Kidney (tissue), 14 donors: Measurements from ENCODE around the gene TMEM270. TPM values are rescaled to one million over a fixed set of nuclear protein-coding genes. Genes with fewer than 3 reads are reported as not detected.

Source experiments
- DNase-seq, 5 donors: peaks; one replicate each; pipeline ENCODE4 v3.0.0-alpha.2; 2013 to 2020
- FAIRE-seq: peaks from 2 replicates; lab custom pipeline; 2012; peaks lifted over from hg19 to GRCh38; lab: Jason Lieb, UNC
- H3K27ac ChIP-seq, 2 donors: one replicate each; pipeline ENCODE4 v1.7.0; 2013; ENCODE audit warnings: low read depth in 2 of 2, low read length in 2 of 2, inconsistent platforms in 1 of 2
- H3K27me3 ChIP-seq: one replicate; pipeline ENCODE4 v1.7.1; 2013; ENCODE audit warnings: low read length, inconsistent platforms; ENCODE audit not compliant: control insufficient read depth, insufficient read depth
- H3K36me3 ChIP-seq, 3 donors: one replicate each; pipeline versions ENCODE4 v1.7.0 to v1.7.1; 2013; ENCODE audit warnings: low read length in 3 of 3, control low read depth in 1 of 3, inconsistent platforms in 1 of 3; ENCODE audit not compliant: insufficient read depth in 3 of 3, control insufficient read depth in 2 of 3
- H3K4me1 ChIP-seq, 3 donors: one replicate each; pipeline versions ENCODE4 v1.7.0 to v1.7.1; 2013; ENCODE audit warnings: low read length in 3 of 3, inconsistent platforms in 1 of 3, low read depth in 1 of 3; ENCODE audit not compliant: control insufficient read depth in 2 of 3, insufficient read depth in 2 of 3
- H3K4me3 ChIP-seq, 3 donors: one replicate each; pipeline versions ENCODE4 v1.7.0 to v1.8.1; 2013; ENCODE audit warnings: low read length in 3 of 3, control low read depth in 1 of 3, inconsistent platforms in 1 of 3
- H3K9ac ChIP-seq, 3 donors: one replicate each; pipeline versions ENCODE4 v1.7.0 to v1.7.1; 2013; ENCODE audit warnings: low read length in 3 of 3, control low read depth in 1 of 3, inconsistent platforms in 1 of 3
- H3K9me3 ChIP-seq, 3 donors: one replicate each; pipeline versions ENCODE4 v1.7.0 to v1.7.1; 2013; ENCODE audit warnings: low read length in 3 of 3, control low read depth in 1 of 3, inconsistent platforms in 1 of 3; ENCODE audit not compliant: control insufficient read depth in 2 of 3, insufficient read depth in 1 of 3
- CTCF ChIP-seq: IDR thresholded peaks from 3 replicates; pipeline ENCODE4 v1.5.1; 2012; ENCODE audit warnings: mild to moderate bottlenecking, moderate library complexity, borderline replicate concordance; ENCODE audit not compliant: insufficient read depth; ENCODE audit errors: extremely low read depth
- intact Hi-C: fragments of 100-400 bp; cut with DNase I; formaldehyde crosslinking; loops from one replicate; pipeline ENCODE4 v1.11.1; 2022
- polyA plus RNA-seq: library from polyadenylated mRNA; stranded (reverse); fragments of 350-450 nt; fragmentation: Illumina TruSeq; extraction: RNeasy Lipid Tissue Mini Kit (QIAGEN cat#74804); gene quantifications from one replicate; pipeline ENCODE4 v1.2.3, GENCODE V29; 2014; ENCODE audit warnings: low read depth, low replicate concordance; ENCODE audit not compliant: insufficient read depth
- total RNA-seq: library from RNA; stranded (reverse); fragmentation: NEBNext Ultra II Directional; extraction: Animal tissue kit (Norgen Biotek cat#: 25700); gene quantifications from one replicate; pipeline ENCODE4 v1.2.1, GENCODE V29; 2021
- donor health status: control.
- donor health status: control.
- donor health status: control.
- donor health status: control.
- donor health status: control.
- donor health status: DM: yes; HTN: yes; CAD: no.
- donor health status: Normal renal cell carcinoma (clear cell type).

The TMEM270 gene
- total and polyA plus RNA-seq, 2 donors from 2014 or later = 0.50 TPM; not detected in 1

GRCh38 chr7:73872056-73872908, 11.3 kb downstream of the TMEM270 start:
- no peak overlapping the region for H3K4me3 ChIP-seq
- H3K27ac ChIP-seq = no peak overlapping the region
- DNase-seq (peak in 1 of 5 donors; percentile 47), FAIRE-seq (no peak)
- peaks cover 0 to 8% (median 7%) of the 10 kb centered on the region in 3 donors for H3K4me1 ChIP-seq
- no peak for TF ChIP-seq CTCF
- H3K9me3 ChIP-seq = no peaks in the 10 kb centered on the region
- no peaks in the 10 kb centered on the region for H3K36me3 ChIP-seq
- intact Hi-C loops = no loop called here
- no peak overlapping the region for H3K9ac ChIP-seq
- H3K27me3 ChIP-seq = no peaks in the 10 kb centered on the region

- Histone ChIP-seq H3K4me3 (no peak overlapping the region), H3K27me3 (no peaks in the 10 kb centered on the region), H3K27ac (no peak overlapping the region), H3K9ac (no peak overlapping the region), H3K4me1 (peaks cover 0 to 8% (median 0%) of the 10 kb centered on the region in 3 donors), H3K36me3 (no peaks in the 10 kb centered on the region), H3K9me3 (no peaks in the 10 kb centered on the region)
- DNase-seq (no peak), FAIRE-seq (no peak)
- intact Hi-C loops = no loop called here
- TF ChIP-seq CTCF = no peak
Observed at GRCh38 chr7:73876361-73876760, 15.4 kb downstream of the TMEM270 start.

DNA sequence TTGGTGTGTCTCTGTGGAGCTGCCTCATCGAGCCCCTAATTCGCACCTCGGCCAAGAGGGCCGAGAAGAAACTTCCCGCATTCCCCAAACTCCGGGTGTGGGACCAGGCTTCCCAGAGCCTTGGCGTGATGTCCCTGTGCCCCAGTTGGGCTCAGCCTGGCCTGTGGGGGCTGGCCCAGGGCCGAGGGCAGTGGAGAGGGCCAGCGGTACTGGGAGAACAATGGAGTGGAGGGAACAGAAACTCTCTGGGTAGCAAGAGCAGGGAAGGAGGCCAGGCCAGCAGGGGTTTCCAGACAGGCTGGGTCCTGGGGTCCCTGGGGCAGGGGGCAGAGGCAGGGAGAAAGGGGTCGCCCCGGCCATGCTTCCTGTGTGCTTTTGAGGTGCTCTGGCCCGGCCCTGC, 16.0 kb downstream of the TMEM270 start:
- Histone ChIP-seq H3K27ac (no peak overlapping the region), H3K36me3 (no peaks in the 10 kb centered on the region), H3K9ac (no peak overlapping the region), H3K4me1 (peaks cover 0 to 8% (median 0%) of the 10 kb centered on the region in 3 donors), H3K9me3 (no peaks in the 10 kb centered on the region), H3K27me3 (no peaks in the 10 kb centered on the region), H3K4me3 (no peak overlapping the region)
- DNase-seq (peak in 1 of 5 donors; percentile 51), FAIRE-seq (no peak)
- intact Hi-C loops = no loop called here
- no peak for TF ChIP-seq CTCF
